SK-N-MC (cell line): ENCODE measurements around the gene GUCY1A1.

ENCODE experiments used
- EZH2 ChIP-seq: fragments of 200-600 bp; sonication (generic); IDR thresholded peaks from one replicate; pipeline ENCODE4 v1.6.1; 2017; ENCODE audit warnings: antibody characterized with exemption
- FOXP2 ChIP-seq: optimal IDR thresholded peaks from 2 replicates; pipeline ENCODE3; 2011; ENCODE audit warnings: mild to moderate bottlenecking, moderate library complexity; ENCODE audit not compliant: insufficient read depth; ENCODE audit errors: extremely low read length, control extremely low read depth
- POLR2AphosphoS5 ChIP-seq: IDR thresholded peaks from 2 replicates; pipeline ENCODE4 v1.6.1; 2012; ENCODE audit warnings: mild to moderate bottlenecking, low read depth, low read length, borderline replicate concordance

- no peak for TF ChIP-seq POLR2AphosphoS5
- no peak for TF ChIP-seq EZH2
- TF ChIP-seq FOXP2 = no peak
Observed at GRCh38 chr4:155745984-155746383, 79.3 kb downstream of the GUCY1A1 start.
